NCI-H2227 treated with DMSO at 0.1 percent for 48 hours (cell line): ENCODE results near the gene COL4A2.
A peak's percentile ranks its signal among the peaks of the same experiment; 100 is the strongest.

Source experiments
- DNase-seq: peaks from one replicate; lab custom pipeline; 2025; lab: John Stamatoyannopoulos, UW

The COL4A2 gene

GRCh38 chr13:110402299-110403069 is 95.4 kb downstream of the COL4A2 start:
- DNase-seq: no peak

DNA sequence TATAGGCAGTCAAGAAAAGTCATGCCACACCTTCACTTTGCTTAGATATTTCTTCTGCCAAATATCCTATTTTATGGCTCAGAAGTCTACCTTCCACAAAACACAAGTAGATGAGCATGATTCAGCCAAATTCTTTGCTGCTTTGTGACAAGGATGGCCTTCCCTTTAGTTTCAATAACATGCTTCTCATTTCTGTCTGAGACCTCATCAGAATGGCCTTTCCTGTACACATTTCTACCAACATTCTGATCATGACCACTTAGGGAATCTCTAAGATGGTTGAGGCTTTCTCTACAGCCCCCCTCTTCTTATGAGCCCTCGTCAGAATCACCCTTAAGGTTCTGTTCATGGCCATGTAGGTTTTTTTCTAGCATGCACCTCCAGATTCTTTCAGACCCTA is 96.2 kb downstream of the COL4A2 start:
- DNase-seq: no peak

DNA sequence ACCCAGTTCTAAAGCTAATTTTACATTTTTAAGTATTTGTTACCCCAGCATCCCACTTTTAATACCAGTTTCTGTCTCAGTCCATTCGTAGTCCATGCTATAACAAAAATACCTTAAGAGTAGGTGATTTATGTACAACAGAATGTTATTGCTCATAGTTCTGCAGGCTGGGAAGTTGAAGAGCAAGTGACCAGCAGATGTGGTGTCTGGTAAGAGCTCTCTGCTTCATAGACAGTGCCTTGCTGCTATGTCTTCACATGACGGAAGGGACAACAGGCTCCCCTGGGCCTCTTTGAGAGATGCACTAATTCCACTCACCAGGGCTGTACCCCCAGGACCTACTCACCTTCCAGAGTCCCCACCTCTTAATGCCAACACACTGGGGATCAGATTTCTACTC is 96.6 kb downstream of the COL4A2 start:
- DNase-seq: no peak

GRCh38 chr13:110404321-110404720 is 97.2 kb downstream of the COL4A2 start:
- DNase-seq: no peak

DNA sequence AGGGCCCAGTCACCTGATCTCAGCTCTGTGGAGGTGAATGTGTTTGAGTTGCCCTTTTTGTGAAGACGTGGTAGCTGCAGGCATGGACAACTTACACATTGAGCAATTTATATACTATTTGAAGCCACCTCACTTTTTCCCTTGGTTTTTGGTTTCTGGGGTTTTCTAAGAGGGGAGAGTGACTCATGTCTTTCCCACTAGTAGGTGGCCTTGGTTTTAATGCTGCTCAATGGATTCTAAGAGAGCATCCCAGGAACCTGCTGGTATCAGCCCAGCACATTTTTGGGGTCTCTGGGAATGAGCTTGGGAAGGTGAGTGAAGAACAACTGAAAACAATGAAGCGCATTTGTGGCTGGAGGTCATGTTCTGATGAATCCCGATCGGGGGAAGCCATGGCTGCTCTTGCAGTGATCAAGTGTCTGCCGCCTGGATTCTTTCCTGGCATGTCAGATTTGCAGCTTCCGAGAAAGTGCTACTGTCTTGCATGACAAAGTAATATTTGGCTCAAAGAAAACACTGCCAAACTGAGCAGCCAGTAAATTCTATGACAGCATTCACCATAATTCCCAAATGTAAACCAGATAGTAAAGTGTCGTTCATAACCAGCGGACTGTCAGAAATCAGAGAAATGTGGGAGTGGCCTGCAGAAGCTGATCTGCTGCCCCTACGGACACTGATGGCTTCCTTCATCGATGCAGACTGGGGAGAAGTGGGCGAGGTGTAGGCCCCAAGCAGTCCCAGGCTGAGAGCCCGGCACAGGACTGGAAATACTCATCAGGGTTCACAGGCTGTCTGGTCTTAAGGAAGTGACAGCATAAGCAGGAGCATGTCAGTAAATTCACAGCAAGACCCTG is 98.7 kb downstream of the COL4A2 start:
- no peak for DNase-seq

DNA sequence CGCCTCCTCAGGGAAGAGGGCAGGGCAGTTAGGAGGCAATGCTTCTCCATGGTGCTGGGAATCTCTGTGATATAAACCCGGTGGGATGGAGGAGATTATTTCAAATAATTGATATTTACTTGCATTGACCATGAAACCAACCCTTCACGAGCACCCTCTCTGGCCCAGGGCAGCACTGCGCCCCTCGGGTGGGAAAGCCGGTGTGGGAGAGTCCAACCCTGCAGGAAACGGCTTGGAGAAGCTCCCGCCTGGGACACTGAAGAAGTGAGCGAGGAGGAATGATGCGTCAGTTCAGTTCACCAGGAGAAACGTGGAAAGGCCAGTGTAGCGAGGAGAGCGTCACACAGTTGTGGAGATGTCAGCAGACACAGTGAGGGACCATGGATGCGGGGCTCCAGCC is 99.9 kb downstream of the COL4A2 start:
- DNase-seq: no peak

- no peak for DNase-seq
Measured at GRCh38 chr13:110407531-110407930, 100.4 kb downstream of the COL4A2 start.

GRCh38 chr13:110408286-110408685 is 101.2 kb downstream of the COL4A2 start:
- DNase-seq: no peak

GRCh38 chr13:110409581-110409992 is 102.5 kb downstream of the COL4A2 start:
- DNase-seq: no peak

DNA sequence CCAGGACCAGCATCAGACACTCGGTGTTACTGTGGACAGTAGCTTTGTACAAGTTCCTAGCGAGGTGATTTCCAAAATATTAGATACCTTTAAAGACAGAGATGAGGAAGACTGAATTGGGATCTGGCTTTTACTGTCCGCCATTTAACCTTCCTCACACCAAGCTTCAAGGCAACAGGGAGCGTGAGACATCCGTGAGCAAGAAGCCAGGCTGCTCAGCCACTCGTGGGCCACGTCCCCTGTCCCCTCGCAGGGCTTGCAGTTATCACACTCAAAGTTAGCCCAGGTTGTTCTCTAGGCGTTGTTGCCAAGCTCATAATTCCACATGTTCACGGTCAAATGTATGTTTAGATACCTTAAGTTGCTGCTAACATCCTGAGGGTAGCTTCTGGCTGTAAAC is 102.9 kb downstream of the COL4A2 start:
- DNase-seq: no peak

GRCh38 chr13:110410936-110411687 is 104.0 kb downstream of the COL4A2 start:
- DNase-seq: no peak

- DNase-seq: no peak
Measured at GRCh38 chr13:110411688-110412059, 104.6 kb downstream of the COL4A2 start.

- peak; percentile 1 for DNase-seq
Measured at GRCh38 chr13:110412132-110412914, 105.2 kb downstream of the COL4A2 start.

- DNase-seq: no peak
Measured at GRCh38 chr13:110413016-110413675, 106.1 kb downstream of the COL4A2 start.

- no peak for DNase-seq
Measured at GRCh38 chr13:110413676-110414040, 106.6 kb downstream of the COL4A2 start.

GRCh38 chr13:110414283-110414682 is 107.2 kb downstream of the COL4A2 start:
- no peak for DNase-seq

DNA sequence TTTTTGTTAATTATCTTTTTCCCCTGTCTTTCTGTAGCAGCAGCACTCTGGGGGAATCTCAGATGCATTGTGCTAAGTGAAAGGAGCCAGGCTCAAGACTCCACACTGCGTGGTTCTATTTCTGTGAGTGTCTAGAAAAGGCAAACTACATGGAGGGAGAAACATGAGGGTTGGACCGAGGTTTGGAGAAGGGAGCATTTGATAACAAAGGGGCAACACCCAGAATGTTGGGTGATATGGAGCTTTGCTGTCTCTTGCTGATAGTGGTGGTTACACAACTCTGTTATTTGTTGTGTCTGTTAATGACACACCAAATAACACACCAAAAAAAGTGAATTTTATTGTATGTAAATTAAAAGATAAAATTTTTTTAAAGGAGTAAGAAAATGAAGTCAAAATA is 107.8 kb downstream of the COL4A2 start:
- no peak for DNase-seq

DNA sequence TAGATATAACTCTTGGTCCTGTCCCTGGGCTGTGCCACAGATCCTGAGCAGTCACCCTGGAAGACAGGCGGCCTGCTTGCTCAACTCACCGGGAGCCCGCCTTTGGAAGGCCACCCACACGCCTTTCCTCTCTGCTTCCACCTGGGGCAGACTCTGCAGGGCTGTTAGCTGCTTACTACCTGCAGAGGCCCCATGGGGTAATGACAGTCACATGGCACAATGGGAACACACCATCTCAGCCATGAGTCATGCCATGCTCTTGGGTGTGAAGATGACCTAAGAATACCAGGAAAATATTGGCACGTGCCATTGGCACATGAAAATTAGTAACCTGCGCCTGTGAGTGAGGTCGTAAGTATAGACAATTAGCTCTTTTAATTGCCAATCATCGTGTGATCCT is 108.6 kb downstream of the COL4A2 start:
- DNase-seq: no peak

GRCh38 chr13:110416131-110417025 is 109.3 kb downstream of the COL4A2 start:
- no peak for DNase-seq

GRCh38 chr13:110418944-110419343 is 111.9 kb downstream of the COL4A2 start:
- DNase-seq: no peak
